AG08396 (cell line): Measurements from ENCODE around the gene ZNF346.

ENCODE experiments used
- DNase-seq: peaks from one replicate; pipeline ENCODE4 v3.0.0; 2012; ENCODE audit warnings: low spot score, mixed read lengths

The ZNF346 gene

GRCh38 chr5:177123789-177124485, 101.4 kb downstream of the ZNF346 start:
- no peak for DNase-seq

DNA sequence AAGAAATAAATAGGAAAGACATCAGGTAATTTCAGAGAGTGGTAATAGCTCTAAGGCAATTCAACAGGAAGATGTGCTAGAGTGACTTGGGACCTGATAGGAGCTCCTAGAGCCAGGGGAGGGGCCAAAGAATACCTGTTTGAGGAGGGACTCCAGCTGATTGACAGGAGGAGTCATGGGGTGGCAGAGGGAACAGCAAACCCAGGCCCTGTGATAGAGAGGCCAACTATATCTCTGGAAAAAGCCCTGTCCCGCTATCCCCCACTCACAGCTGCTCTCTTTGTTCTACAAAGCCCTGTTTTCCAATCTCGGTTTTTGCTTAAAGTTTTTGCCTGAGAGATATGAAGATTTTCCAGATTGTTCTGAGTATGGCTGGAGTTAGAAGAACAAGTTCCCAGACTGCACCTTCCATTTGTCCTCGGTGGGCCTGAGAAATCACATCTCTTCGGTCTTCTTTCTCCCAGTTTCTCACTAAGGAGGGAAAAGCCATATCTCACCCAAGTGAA, 102.0 kb downstream of the ZNF346 start:
- no peak for DNase-seq

GRCh38 chr5:177126771-177127170, 104.3 kb downstream of the ZNF346 start:
- no peak for DNase-seq

GRCh38 chr5:177128551-177128981, 106.1 kb downstream of the ZNF346 start:
- DNase-seq = no peak

DNA sequence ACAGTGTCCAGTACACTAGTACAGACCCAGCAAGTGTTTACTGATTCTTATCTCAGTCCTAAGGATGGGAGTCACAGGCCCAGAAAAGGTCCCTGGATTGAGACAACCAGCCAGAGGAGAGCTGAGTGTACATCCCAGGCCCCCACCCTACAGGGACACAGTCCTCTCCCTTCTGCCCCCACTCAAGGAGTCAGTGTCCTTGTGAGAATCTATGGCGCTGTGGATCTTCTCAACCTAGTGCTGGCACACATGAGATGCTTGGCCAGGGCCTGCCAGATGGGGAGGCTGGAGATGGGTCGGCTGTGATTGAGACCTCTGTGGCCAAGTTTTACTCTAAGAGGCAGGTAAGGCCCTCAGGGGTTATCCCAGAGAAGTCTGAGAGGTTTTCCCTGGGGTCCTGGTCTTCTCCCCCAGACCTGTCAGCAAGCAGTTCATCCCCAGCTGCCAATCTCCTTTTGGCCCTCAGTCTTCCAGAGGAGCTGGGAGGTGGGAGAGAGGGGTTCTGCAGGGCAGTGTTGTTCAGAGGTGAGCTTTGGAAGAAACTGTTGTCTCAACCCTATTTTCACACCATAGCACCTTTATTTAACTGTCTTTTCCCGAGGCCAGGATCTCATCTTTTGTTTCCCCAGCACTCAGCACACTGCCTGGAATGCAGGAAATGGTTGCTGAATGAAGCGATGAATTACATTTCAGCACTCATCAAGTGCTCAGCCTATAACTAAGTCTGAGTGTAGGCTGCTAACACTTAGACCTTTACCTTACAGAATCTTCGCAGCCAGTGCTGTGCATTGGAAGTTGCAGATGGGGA, 107.9 kb downstream of the ZNF346 start:
- no peak for DNase-seq
